AG04450 (cell line): ENCODE data around the gene DKK3. TPM values are rescaled to one million over a fixed set of nuclear protein-coding genes. Genes with fewer than 3 reads are reported as not detected.

Experiments
- CTCF ChIA-PET: fragments of 300-600, 350-600 bp; formaldehyde crosslinking; extraction: SDS; loops from one replicate; lab custom pipeline; 2022; ENCODE audit warnings: antibody characterized with exemption, inconsistent platforms; lab: Charles Lee
- POLR2A ChIA-PET: fragments of 350-600 bp; formaldehyde crosslinking; extraction: SDS; loops from one replicate; lab custom pipeline; 2021; ENCODE audit warnings: antibody characterized with exemption, inconsistent platforms; lab: Yijun Ruan, JAX
- DNase-seq: peaks from one replicate; pipeline ENCODE4 v3.0.0-alpha.2; 2011; ENCODE audit warnings: low read depth, low spot score
- H3K27ac ChIP-seq: one replicate; pipeline ENCODE4 v1.5.1; 2012; ENCODE audit warnings: low read depth, low read length, control low read depth
- H3K27me3 ChIP-seq: one replicate; pipeline ENCODE4 v1.6.0; 2012; ENCODE audit warnings: low read length; ENCODE audit not compliant: control insufficient read depth, insufficient read depth
- H3K4me3 ChIP-seq: 2 replicates; pipeline ENCODE4 v1.5.1; 2011; ENCODE audit warnings: mild to moderate bottlenecking, low read depth, low read length, control low read depth
- H3K9me3 ChIP-seq: 2 replicates; pipeline ENCODE4 v1.5.1; 2012; ENCODE audit warnings: low read length; ENCODE audit not compliant: control insufficient read depth, insufficient read depth
- polyA plus RNA-seq: library from polyadenylated mRNA; depleted of rRNA; stranded (reverse); fragments of >200 nt; gene quantifications from 2 replicates; pipeline ENCODE4 v1.2.3, GENCODE V29; 2011
- TF ChIP-seq, protein P1 (sequence below): IDR thresholded peaks from 2 replicates; pipeline ENCODE4 v1.5.1; 2011; ENCODE audit warnings: low read depth, low read length, control low read depth, inconsistent platforms

DKK3 gene
- polyA plus RNA-seq, 1 experiment, result 928 TPM

DNA sequence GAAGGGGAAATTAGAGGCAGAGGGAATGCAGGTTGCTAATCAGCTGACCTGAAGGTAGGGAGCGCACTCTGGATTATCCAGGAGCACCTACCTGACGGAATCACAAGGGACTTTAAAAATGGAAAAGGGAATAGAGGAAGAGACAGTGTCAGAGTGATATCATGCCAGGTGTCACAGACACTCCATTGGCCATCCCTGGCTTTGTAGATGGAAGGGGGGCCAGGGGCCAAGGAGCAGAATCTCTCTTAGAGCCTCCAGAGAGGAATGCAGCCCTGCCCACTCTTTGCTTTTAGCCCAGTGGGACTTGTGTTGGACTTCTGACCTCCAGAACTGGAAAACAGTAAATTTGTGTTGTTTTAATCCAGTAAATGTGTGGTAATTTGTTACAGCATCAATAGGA is 37.9 kb downstream of the DKK3 start:
- CTCF ChIA-PET, result interaction anchor here (1.3 kb wide), 1 partner anchor 74 kb away, joined by 3 read pairs; no protein-coding TSS in a partner anchor
- H3K4me3 ChIP-seq, result no peak overlapping the region
- POLR2A ChIA-PET, result no interaction called here

DNA sequence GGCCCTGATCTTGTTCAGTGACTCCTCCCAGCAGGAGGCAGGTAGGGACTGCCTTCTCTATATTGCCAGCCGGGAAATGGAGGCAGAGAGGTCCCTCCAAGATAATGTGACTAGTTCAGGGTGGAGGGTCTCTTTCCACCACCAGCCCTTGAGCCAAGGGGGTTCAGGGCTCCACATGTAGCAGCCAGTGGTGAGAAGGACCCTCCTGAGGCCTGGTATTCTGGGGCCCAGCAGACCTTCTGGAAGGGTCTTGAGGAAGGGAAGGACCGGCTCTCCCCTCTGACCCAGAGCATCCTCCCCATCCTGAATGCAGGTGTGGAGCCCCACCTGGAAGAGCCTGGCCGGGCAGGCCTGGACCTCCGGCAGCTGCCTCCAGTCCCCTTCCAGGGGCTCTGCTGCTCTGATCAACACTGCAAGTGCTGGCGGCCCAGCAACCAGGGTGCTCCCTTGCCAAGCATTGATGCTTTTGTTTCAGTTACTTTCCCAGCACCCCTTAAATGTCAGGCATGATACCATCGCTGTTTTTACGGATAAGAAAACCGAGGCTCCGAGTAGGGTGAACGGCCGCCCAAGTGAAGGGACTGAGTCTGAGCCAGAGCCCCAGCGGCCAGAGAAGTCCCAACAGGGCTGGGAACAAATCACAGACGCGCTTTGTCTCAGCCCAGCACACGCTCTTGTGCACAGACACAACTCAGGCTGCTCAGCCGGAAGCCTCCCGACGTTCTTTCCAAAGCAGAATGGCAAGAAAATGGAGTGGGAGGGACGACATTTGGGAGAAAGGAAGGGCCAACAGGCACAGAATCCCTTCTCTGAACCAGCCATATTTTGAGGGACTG is 38.8 kb downstream of the DKK3 start:
- DNase-seq, result no peak
- no peak overlapping the region for H3K27ac ChIP-seq
- POLR2A ChIA-PET, result no interaction called here
- H3K4me3 ChIP-seq, result no peak overlapping the region
- TF ChIP-seq, protein P1, sequence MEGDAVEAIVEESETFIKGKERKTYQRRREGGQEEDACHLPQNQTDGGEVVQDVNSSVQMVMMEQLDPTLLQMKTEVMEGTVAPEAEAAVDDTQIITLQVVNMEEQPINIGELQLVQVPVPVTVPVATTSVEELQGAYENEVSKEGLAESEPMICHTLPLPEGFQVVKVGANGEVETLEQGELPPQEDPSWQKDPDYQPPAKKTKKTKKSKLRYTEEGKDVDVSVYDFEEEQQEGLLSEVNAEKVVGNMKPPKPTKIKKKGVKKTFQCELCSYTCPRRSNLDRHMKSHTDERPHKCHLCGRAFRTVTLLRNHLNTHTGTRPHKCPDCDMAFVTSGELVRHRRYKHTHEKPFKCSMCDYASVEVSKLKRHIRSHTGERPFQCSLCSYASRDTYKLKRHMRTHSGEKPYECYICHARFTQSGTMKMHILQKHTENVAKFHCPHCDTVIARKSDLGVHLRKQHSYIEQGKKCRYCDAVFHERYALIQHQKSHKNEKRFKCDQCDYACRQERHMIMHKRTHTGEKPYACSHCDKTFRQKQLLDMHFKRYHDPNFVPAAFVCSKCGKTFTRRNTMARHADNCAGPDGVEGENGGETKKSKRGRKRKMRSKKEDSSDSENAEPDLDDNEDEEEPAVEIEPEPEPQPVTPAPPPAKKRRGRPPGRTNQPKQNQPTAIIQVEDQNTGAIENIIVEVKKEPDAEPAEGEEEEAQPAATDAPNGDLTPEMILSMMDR, result no peak
- CTCF ChIA-PET, result no interaction called here
- H3K9me3 ChIP-seq, result no peaks in the 10 kb centered on the region; the same call in 1 of the 2 replicates
- H3K27me3 ChIP-seq, result no peaks in the 10 kb centered on the region

More for the DNA sequence above, 37.9 kb downstream of the DKK3 start:
- H3K9me3 ChIP-seq, result no peaks in the 10 kb centered on the region; the same call in 1 of the 2 replicates
- H3K27ac ChIP-seq, result no peak overlapping the region
- TF ChIP-seq, protein P1, result no peak
- no peaks in the 10 kb centered on the region for H3K27me3 ChIP-seq
- no peak for DNase-seq

DNA sequence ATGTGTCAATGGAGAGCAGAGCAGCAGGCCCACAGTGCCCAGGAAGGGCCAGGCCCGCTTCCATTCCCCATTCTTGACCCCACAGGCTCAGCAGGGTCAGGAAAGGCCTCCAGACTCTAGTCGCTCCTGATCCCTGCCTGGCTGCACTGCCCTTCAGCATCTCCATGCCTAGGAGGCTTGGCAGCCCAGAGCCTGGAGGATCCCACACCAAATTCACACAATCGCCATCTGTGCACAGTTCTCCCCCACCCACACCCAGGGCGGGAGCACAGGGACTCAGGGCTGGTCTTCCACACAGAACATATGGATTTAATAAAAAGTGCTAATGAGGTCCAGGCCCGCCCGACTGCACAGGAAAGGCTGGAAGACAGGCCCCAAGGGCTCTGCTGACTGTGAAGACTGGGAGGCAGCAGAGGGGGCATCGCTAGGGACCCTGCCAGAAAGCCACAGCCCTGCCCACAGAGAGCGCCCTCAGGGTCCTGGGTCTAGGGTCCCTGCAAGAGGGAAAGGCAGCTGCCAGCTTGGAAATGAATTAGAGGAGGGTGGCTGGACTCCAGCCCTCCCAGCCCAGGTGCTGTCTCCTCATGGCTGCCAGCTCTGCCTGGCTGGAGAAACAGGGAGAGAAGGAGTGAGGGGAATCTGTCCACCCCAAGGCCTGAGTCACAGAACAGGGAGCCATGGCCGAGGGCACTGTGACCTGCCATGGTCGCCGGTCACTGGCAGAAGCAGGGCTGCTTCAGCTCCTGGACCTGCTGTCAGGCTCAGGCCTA is 39.7 kb downstream of the DKK3 start:
- TF ChIP-seq, protein P1, result no peak
- CTCF ChIA-PET, result no interaction called here
- Histone ChIP-seq H3K4me3 (no peak overlapping the region), H3K9me3 (no peaks in the 10 kb centered on the region; the same call in 1 of the 2 replicates), H3K27me3 (no peaks in the 10 kb centered on the region), H3K27ac (no peak overlapping the region)
- POLR2A ChIA-PET, result interaction anchor here (0.9 kb wide), 1 partner anchor 8 kb away, joined by 3 read pairs; no protein-coding TSS in a partner anchor
- DNase-seq, result no peak

DNA sequence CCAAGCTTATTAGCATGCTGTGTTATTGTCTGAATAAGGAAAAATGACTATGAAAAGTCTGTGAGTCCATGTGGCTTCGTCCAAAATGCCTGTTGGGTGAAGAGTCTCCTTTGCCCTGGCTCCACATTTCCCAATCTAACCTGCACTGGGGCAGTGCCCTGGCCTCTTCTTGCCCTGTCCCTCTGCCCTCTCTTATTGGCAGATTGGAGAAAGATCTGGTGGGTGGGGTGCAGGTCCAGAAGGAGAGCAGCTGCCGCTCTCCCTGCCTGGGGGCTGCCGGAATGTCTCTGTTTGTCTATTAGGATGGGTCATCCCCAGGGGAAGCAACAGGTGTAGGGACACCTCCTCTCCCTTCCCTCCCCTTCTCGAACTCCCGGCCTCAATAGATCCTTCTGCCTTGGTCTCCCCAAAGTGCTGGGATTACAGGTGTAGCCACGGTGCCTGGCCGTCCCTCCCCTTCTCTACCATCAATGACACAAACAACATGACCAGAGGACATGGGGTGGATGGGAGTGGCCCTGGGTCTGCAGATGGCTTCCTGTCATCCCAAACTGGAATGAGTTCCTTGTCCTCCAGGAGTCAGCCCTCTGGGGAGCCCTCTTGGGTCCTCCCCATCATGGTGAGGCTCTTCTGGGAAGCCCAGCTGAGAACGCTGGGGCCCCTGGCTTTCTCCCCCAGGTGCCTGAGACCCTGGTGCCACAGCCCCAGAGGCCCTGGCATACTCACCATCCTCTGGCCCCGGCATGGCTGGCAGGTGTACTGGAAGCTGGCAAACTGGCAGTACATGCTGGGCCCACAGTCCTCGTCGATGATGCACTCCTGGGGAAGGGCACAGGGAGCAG is 40.5 kb downstream of the DKK3 start:
- ChIA-PET CTCF (interaction anchor here (0.8 to 2.6 kb wide), 6 partner anchors 9 to 87 kb away, joined by 3 to 18 read pairs (median 6); no protein-coding TSS in a partner anchor), POLR2A (interaction anchor here (0.9 to 1.1 kb wide), 2 partner anchors 9 to 76 kb away, joined by 3 read pairs; no protein-coding TSS in a partner anchor)
- no peak for DNase-seq
- H3K27me3 ChIP-seq, result no peaks in the 10 kb centered on the region
- no peaks in the 10 kb centered on the region; the same call in 1 of the 2 replicates for H3K9me3 ChIP-seq
- no peak overlapping the region for H3K4me3 ChIP-seq
- TF ChIP-seq, protein P1, result no peak
- H3K27ac ChIP-seq, result no peak overlapping the region
